K562 (cell line): ENCODE results near the gene TMEM151A. TPM values are rescaled to one million over a fixed set of nuclear protein-coding genes. Genes with fewer than 3 reads are reported as not detected.

Source experiments
- ATAC-seq: fragments of 200-7000 bp; cut with Tn5 transposase; 3 replicates; pipeline ENCODE4 v1.9.1; 2020; ENCODE audit warnings: moderate library complexity
- BruUV-seq: library from RNA; stranded (reverse); fragments of 400-500 nt; replicated peaks from 2 replicates; lab custom pipeline; 2021; lab: Mats Ljungman, UMichigan
- CTCF ChIA-PET: fragments of 300-600 bp; formaldehyde crosslinking; extraction: SDS; loops from one replicate; lab custom pipeline; 2021; ENCODE audit warnings: low intra/inter-chr PET ratio; lab: Yijun Ruan, JAX
- POLR2A ChIA-PET: fragments of 300-600, 350-650 bp; sonication (Branson Sonifier 250); formaldehyde crosslinking; extraction: SDS; loops from one replicate; lab custom pipeline; 2021; ENCODE audit warnings: antibody characterized with exemption, inconsistent platforms; lab: Yijun Ruan, JAX
- DNase-seq, 4 experiments: peaks; one replicate each; pipeline versions ENCODE4 v3.0.0 to v3.0.0-alpha.2; 2011 to 2018; ENCODE audit warnings: low spot score in 3 of 4, mixed read lengths in 3 of 4; ENCODE audit errors: extremely low read depth in 1 of 4
- FAIRE-seq: peaks from 2 replicates; lab custom pipeline; 2011; peaks lifted over from hg19 to GRCh38; lab: Jason Lieb, UNC
- H2AFZ ChIP-seq: 2 replicates; pipeline ENCODE4 v1.6.0; 2011; ENCODE audit warnings: low read depth, low read length, control low read depth, inconsistent platforms
- H3K27ac ChIP-seq: fragments of 200-600 bp; 3 replicates; pipeline ENCODE4 v1.8.0; 2011; ENCODE audit warnings: low read depth, mild to moderate bottlenecking, control low read depth, inconsistent platforms, low read length, moderate library complexity, mixed read lengths; ENCODE audit errors: extremely low read depth
- H3K27me3 ChIP-seq, 2 experiments: fragments of 300-600 bp in 1 of 2; 2 replicates in 1 of 2; 3 replicates in 1 of 2; pipeline versions ENCODE4 v1.6.0 to v1.8.0; 2011; ENCODE audit warnings: inconsistent platforms in 2 of 2, low read length in 2 of 2, mild to moderate bottlenecking in 1 of 2, mixed read lengths in 1 of 2, moderate library complexity in 1 of 2; ENCODE audit not compliant: control insufficient read depth in 2 of 2, insufficient read depth in 2 of 2
- H3K36me3 ChIP-seq: fragments of 300-600 bp; 3 replicates; pipeline ENCODE4 v1.8.0; 2011; ENCODE audit warnings: mild to moderate bottlenecking, low read length, inconsistent platforms; ENCODE audit not compliant: control insufficient read depth, insufficient read depth
- H3K4me1 ChIP-seq, 2 experiments: fragments of 200-600 bp in 1 of 2; replicated peaks in 1 of 2; 2 replicates in 1 of 2; 3 replicates in 1 of 2; pipeline versions ENCODE4 v1.5.1 to v1.8.0; 2011; ENCODE audit warnings: inconsistent platforms in 2 of 2, low read length in 2 of 2, mild to moderate bottlenecking in 1 of 2, mixed read lengths in 1 of 2, moderate library complexity in 1 of 2; ENCODE audit not compliant: control insufficient read depth in 2 of 2, insufficient read depth in 2 of 2
- H3K4me2 ChIP-seq: 2 replicates; pipeline ENCODE4 v1.6.1; 2011; ENCODE audit warnings: low read length, control low read depth, inconsistent platforms, mixed read lengths; ENCODE audit not compliant: insufficient read depth
- H3K4me3 ChIP-seq: fragments of 200-600 bp; sonication (generic), shearing (Covaris generic); 2 replicates; pipeline ENCODE4 v1.5.1; 2016; ENCODE audit warnings: control low read depth, inconsistent platforms
- H3K79me2 ChIP-seq: fragments of 200-600 bp; 3 replicates; pipeline ENCODE4 v1.8.0; 2011; ENCODE audit warnings: low read length, inconsistent platforms; ENCODE audit not compliant: control insufficient read depth, insufficient read depth
- H3K9ac ChIP-seq, 2 experiments: 2 replicates each; pipeline versions ENCODE4 v1.6.0 to v1.6.1; 2011; ENCODE audit warnings: low read depth in 2 of 2, low read length in 2 of 2, control low read depth in 1 of 2, inconsistent platforms in 1 of 2, mild to moderate bottlenecking in 1 of 2, mixed read lengths in 1 of 2; ENCODE audit not compliant: insufficient read depth in 1 of 2
- H3K9me1 ChIP-seq: one replicate; pipeline ENCODE4 v1.6.0; 2011; ENCODE audit warnings: inconsistent platforms, mild to moderate bottlenecking, low read length, moderate library complexity; ENCODE audit not compliant: control insufficient read depth, insufficient read depth
- H3K9me3 ChIP-seq: replicated peaks from 2 replicates; pipeline ENCODE4 v1.5.1; 2011; ENCODE audit warnings: low read depth, low read length, inconsistent platforms; ENCODE audit not compliant: control insufficient read depth, insufficient read depth
- H4K20me1 ChIP-seq: replicated peaks from 2 replicates; pipeline ENCODE4 v1.6.1; 2011; ENCODE audit warnings: low read length, inconsistent platforms, mixed read lengths; ENCODE audit not compliant: control insufficient read depth, insufficient read depth
- CBFA2T3 ChIP-seq: fragments of 450-650 bp; IDR thresholded peaks from 2 replicates; pipeline ENCODE4 v1.6.1; 2017
- FOXA3 ChIP-seq, 2 experiments: fragments of 450-650 bp in 1 of 2; sonication (generic) in 1 of 2; formaldehyde crosslinking; IDR thresholded peaks in 1 of 2; conservative IDR thresholded peaks in 1 of 2; 2 replicates each; pipeline versions ENCODE4 v1.4.0 to v1.8.0; 2020 to 2022; ENCODE audit warnings: mild to moderate bottlenecking in 2 of 2, missing genetic modification reagents in 1 of 2
- HMBOX1 ChIP-seq: sonication (generic); IDR thresholded peaks from 2 replicates; pipeline ENCODE4 v1.6.1; 2016
- WGBS: fragments of 100-300 bp; shearing (Covaris generic); methylation state at CpG from one replicate; pipeline ENCODE4 v1.1.6; 2016; ENCODE audit warnings: low coverage, mixed read lengths; ENCODE audit not compliant: insufficient coverage; ENCODE audit errors: missing lambda C conversion rate; 5-methylcytosine and 5-hydroxymethylcytosine counted together
- in situ Hi-C: fragments of 300-500 bp; cut with MboI; formaldehyde crosslinking; loops from 4 replicates; pipeline ENCODE4 v1.15.0; 2018; ENCODE audit warnings: inconsistent platforms, mixed read lengths
- intact Hi-C: fragments of 100-400 bp; cut with micrococcal nuclease; formaldehyde crosslinking; loops from 2 replicates; pipeline ENCODE4 v1.14.2; 2022
- polyA plus RNA-seq, 8 experiments: library from polyadenylated mRNA; depleted of rRNA in 4 of 8; stranded (reverse) in 5 of 8; unstranded in 3 of 8; fragments of >200 nt; fragmentation: Nextera tagmentation in 2 of 8; fragmentation: Illumina TruSeq in 1 of 8; extraction: Ambion mirVana in 2 of 8; extraction: Trizol in 1 of 8; gene quantifications; 2 replicates each; pipeline versions ENCODE4 v1.2.1 to v1.2.3, GENCODE V29; 2011 to 2014; ENCODE audit warnings: inconsistent platforms in 1 of 8, missing spikeins in 1 of 8
- total RNA-seq, 7 experiments: library from RNA; depleted of rRNA in 6 of 7; stranded (reverse); fragments of >200 nt in 6 of 7; fragmentation: Illumina TruSeq in 2 of 7; extraction: Trizol in 2 of 7; gene quantifications; 2 replicates each; pipeline versions ENCODE4 v1.2.1 to v1.2.3, GENCODE V29; 2011 to 2021; ENCODE audit warnings: low replicate concordance in 1 of 7

TMEM151A gene
- total and polyA plus RNA-seq, 9 of the 15 experiments (the other 6 are each of a cell fraction or from before 2014, with no cell fraction given): not detected

GRCh38 chr11:66310324-66310723 lies 18.6 kb downstream of the TMEM151A start:
- Histone ChIP-seq H3K4me2 (no peak overlapping the region), H3K4me1 (peaks cover 23 to 42% of the 10 kb centered on the region in 2 experiments), H2AFZ (no peak overlapping the region), H3K9me1 (no peaks in the 10 kb centered on the region), H3K9ac (no peak overlapping the region), H3K36me3 (no peaks in the 10 kb centered on the region), H3K4me3 (no peak overlapping the region), H3K27me3 (no peaks in the 10 kb centered on the region), H3K9me3 (no peaks in the 10 kb centered on the region), H3K27ac (no peak overlapping the region), H4K20me1 (no peaks in the 10 kb centered on the region), H3K79me2 (no peaks in the 10 kb centered on the region)
- WGBS: 31% methylated on average over 8 of the region's 8 CpGs
- peak; percentile 64; the same call in 1 of the 2 replicates for TF ChIP-seq HMBOX1
- TF ChIP-seq CBFA2T3: peak; percentile 69
- TF ChIP-seq FOXA3 (CRISPR knock-in tag; conservative IDR thresholded peaks at IDR 0.05 in 1 of 2, IDR thresholded peaks at IDR 0.05 in 1 of 2): no peak
- ChIA-PET POLR2A (interaction anchor here (0.6 to 1.9 kb wide), 3 partner anchors 21 to 1162 kb away, joined by 3 to 4 read pairs (median 3); partner anchors contain the start of gene YIF1A), CTCF (interaction anchor here (0.7 to 2.9 kb wide), 2 partner anchors 18 to 112 kb away, joined by 3 to 37 read pairs; no protein-coding TSS in a partner anchor)
- intact Hi-C loops (no loop called here), in situ Hi-C loops (no loop called here)
- ATAC-seq: no peak
- BruUV-seq: no TSS peak
- peak in 1 of 4 experiments; percentile 32 for DNase-seq
- peak; percentile 71 for FAIRE-seq
